IPS-11a (cell line): ENCODE data around the gene LIM2.

Source experiments
- H3K4me3 ChIP-seq: one replicate; pipeline ENCODE4 v1.5.1; 2013; ENCODE audit warnings: low read depth, low read length, control low read depth

LIM2 gene

DNA sequence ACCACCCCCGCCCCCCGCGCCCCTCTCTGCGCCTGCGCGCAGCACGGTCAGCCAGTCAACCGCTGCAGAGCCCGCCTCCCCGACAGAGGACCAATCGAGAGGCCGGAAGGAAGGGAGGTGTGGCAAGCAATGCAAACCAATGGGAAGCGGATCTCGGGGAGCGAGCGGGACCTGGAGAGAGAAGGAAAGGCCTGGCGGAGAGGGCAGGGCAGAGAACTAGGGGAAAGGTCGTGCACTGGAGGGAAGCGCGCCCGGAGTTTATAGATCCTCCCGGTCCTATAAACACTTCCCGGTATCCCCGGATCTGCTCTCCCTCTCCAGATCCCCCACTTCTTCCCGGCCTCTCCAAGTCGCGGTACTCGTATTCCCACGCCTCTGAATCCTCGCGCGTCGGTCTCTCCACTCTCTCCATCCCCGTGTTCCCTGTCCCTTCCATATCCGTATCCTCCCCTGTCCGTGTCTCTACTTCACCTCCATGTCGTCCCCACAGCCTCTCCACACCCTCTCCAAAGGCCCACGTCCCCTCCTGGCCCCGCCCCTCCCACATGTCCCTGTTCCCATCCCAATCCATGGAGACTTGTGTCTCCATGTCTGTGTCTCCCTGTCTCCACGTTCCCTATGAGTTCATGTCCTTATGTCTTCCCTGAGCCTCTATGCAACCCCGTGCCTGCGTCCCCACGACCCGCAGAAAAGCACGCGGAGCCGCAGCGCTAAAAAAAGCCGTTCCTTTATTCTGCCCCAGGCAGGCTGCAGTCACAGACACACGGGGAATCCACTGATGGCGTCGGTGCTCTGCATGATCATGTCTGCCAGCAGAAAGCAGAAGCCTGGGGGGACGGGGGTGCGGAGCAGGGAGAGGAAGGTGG lies 21.2 kb downstream of the LIM2 start:
- H3K4me3 ChIP-seq: peak overlapping the region; percentile 84

- H3K4me3 ChIP-seq: peak within 1 kb of the TSS; percentile 84
These were observed 21.8 kb downstream of the LIM2 start, which contains the start of gene ETFB for GRCh38 chr19:51365965-51366388. ETFB (minus strand) TSS chr19:51366388; CDS start chr19:51366326, 62 bp downstream.

DNA sequence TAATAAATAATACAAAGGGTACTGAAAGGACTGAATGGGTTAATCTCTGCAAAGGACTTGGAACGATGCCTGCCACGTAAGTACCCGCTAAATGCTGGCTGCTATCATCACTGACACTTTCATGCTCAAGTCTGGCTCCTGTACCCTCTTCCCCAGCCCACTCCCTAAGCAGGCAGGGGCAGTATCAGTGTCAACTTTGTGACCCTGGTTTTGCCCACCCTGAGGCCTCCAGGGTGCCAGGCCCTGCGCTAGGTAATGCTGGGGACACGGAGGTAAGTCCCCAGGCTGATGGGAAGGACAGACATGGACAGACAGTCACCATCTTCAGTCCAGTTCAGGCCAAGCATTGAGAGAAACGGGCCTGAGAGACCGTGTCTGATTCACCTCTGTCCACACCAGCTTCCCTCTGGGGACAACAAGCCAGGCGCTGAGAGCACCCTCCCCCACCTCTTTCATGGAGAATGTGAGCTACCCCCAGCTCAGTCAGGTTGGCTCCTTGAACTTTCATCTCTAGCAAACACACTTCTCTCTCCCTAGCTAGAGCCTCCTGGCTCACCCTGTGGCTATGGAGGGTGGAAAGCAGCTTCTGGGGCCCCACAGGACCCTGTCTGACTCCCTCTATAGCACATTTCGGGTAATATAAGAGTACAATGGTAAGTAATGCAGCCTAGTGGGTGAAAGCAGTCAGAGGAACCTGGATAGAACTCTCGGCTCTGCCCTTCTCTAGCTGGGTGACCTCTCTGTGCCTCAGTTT lies 22.4 kb downstream of the LIM2 start:
- peak overlapping the region; percentile 78 for H3K4me3 ChIP-seq

DNA sequence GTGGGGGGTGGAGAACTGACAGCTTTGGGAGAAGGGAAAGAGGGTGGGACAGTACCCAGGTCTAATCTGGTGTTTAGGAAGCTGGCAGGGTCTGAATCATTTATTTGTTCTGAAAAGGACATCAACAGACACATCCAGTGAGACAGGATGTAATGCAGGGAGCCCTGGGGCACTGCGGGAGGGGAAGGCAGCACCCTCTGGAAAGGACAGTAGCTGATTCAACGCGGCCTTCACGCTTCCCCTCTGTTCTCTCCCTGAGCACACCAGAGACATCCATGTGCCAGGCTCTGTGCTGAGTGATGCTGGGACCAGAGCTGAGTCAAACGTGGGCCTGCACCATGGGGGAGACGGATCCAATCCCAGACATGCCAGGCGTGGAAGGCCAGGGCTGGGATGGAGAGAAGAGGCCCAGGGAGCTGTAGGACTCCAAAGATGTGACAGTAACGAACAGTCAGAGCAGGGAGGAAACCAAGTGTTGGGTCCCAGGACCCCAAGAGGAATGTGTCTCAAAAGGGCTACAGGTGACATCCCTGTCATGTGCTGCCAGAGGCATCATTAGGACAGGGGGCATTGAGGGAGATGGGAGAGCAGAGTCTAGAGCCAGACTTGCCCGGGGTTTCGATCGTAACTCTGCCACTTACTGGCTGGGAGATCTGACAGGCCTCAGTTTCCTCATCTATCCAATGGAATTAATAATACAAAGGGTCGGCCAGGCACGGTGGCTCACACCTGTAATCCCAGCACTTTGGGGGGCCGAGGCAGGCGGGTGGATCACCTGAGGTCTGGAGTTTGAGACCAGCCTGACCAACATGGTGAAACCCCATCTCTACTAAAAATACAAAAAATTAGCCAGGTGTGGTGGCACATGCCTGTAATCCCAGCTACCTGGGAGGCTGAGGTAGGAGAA lies 23.3 kb downstream of the LIM2 start:
- no peak overlapping the region for H3K4me3 ChIP-seq

DNA sequence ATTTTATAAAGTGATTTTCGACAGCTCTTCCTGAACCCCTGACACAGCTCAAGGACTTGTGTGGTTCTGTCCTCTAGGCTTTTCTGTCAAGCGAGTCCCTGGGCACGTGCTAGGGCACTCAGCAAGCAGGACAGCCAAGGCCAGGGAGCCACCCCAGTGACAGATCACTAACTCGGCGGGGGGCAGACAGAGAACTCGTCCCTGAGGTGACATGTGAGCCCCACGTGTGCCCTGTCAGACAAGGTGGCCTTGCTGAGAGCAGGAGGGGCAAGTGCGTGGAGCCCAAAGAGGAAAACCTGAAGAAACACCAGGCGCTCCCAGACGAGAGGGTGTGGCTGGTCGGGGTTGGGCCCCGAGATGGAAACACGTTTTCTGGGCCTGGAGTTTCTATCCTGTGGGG lies 26.5 kb downstream of the LIM2 start:
- H3K4me3 ChIP-seq: no peak overlapping the region

- H3K4me3 ChIP-seq: no peak overlapping the region
These were observed 28.5 kb downstream of the LIM2 start for GRCh38 chr19:51359294-51359693.

DNA sequence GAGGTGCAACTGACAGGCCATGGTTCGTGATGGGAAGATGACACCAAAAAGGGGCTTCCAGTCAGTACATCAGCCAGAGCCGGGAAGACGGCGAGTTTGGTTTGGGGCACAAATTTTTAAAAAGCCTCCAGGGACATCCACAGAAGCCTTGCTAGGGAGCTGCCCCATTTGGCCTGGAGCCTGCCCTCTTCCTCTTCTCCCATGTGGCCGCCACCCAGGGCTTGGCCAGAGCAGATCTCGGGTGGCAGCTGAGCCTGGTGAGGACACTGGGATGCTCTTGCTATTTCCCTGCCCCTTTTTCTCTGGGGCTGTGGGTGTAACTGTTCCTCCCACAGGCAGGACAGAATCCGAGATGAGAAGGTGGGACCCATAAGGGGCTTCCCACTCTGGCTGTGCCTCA lies 29.8 kb downstream of the LIM2 start:
- no peak overlapping the region for H3K4me3 ChIP-seq

- no peak overlapping the region for H3K4me3 ChIP-seq
These were observed 31.5 kb downstream of the LIM2 start for GRCh38 chr19:51356159-51356801.

- no peak overlapping the region for H3K4me3 ChIP-seq
These were observed 33.0 kb downstream of the LIM2 start for GRCh38 chr19:51354742-51355148.

DNA sequence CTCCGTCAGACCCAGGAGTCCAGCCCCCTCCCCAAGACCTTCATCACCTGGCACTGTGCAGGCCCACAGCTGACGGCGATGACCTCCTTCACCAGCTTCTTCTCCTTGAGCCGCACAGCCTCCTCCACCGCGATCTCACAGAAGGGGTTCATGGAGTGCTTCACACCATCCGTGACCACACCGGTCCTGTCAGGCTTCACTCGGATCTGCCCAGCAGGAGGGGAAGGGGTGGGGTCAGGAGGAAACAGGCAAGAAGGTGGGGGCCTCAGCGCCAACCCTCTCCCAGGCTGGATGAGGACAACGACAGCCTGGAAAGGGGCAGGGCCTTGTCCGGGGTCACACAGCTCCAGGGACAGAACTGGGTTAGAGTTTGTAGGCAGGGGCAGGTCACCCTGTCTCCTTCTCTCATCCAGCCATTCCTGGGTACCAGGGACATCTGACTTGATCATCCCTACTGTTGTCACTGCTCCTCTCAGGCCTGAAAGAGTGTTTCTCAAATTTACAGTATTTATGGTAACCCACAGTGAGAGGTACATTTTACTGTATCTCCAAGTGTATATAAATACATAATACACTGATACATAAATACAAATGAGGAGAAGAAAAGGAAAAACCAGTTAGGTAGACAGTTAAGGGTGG lies 33.6 kb downstream of the LIM2 start:
- H3K4me3 ChIP-seq: no peak overlapping the region

DNA sequence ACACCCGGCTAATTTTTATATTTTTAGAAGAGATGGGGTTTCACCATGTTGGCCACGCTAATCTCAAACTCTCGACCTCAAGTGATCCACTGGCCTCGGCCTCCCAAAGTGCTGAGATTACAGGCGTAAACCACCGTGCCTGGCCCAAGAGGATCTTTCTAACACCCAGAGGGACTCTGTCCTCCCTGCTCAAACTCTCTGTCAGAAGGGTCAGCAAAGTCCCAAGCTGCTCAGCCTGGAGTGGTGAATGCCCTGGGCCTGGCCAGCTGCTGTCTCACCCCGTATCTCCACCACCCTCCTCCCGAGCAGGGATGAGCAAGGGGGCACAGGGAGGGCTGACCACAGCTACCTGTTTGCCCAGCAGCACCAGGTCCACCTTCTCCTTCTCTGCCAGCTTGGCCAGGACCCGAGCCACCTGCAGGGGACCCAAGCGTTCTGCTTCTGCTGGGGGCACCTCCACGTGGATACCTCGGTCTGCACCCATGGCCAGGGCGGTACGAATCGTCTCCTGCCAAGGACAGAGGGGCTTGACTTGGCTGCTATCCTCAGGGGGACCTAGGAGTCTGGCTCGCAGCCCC lies 34.9 kb downstream of the LIM2 start:
- H3K4me3 ChIP-seq: no peak overlapping the region

DNA sequence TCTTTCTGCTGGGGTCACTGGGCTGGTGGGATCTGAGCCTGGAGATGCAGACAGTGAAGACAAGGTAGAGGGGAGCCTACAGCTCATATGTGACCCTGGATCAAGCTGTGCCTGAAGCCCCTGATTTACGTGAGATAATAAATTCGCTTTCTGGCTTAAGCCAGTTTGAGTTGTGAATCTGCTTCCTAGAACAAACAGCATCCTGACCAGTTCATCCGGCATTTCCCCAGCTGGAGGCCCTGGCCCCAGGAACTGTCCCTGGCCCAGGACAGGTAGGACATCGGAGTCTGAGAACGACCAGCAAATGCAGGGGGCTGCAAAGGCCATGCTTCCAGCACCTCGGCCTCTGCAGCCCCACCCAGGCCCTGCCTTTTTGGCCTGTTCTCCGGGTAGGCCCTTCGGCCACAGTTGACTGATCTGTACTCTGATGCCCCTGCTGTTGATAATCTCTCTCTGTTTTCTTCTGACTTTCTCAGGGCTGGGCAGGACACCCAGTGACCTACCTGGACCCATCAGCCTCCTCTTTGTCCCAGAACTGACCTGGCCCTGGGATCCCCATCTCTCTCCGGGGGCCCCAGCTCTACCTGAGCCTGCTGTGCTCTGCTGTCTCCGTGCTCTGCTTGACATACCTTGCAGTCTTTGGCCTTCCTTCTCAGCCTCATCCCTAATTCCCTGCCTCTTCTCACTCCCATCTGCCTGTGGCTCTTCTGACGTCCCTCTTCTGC lies 36.3 kb downstream of the LIM2 start:
- no peak overlapping the region for H3K4me3 ChIP-seq

DNA sequence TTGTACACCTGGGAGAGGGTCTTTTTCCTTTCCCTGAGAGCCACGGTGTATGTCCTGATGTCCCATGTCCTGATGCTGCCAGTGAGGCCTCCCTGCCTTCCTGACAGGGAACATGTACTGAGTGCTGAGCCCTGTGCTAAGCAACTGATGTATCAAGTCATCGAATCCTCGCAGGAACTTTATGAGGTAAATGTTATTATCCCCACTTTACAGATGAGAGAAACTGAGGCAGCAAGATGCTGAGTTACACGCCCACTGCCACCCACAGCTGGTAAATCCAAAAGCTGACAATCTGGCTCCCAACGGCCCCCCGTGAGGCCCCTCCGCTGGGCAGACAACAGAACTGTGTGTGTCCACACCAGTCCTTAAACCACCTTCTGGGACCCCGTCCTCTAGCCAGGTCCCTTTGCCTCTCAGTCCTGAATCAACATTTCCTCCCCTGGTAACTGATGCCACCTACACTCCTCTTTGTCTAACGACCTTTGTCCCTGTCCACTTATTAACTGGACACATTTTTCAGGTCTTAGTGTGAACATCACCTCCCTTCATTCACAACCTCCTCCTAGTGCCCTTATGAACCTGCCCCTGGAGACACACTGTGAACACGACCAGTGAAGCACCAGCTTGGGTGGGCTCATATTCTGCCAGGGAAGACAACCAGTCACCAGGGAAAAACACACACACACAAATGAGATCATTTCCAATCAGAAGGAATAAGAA lies 40.4 kb downstream of the LIM2 start:
- no peak overlapping the region for H3K4me3 ChIP-seq

GRCh38 chr19:51346742-51347141 lies 41.0 kb downstream of the LIM2 start:
- H3K4me3 ChIP-seq: no peak overlapping the region

GRCh38 chr19:51345076-51345620 lies 42.6 kb downstream of the LIM2 start:
- H3K4me3 ChIP-seq: no peak overlapping the region

DNA sequence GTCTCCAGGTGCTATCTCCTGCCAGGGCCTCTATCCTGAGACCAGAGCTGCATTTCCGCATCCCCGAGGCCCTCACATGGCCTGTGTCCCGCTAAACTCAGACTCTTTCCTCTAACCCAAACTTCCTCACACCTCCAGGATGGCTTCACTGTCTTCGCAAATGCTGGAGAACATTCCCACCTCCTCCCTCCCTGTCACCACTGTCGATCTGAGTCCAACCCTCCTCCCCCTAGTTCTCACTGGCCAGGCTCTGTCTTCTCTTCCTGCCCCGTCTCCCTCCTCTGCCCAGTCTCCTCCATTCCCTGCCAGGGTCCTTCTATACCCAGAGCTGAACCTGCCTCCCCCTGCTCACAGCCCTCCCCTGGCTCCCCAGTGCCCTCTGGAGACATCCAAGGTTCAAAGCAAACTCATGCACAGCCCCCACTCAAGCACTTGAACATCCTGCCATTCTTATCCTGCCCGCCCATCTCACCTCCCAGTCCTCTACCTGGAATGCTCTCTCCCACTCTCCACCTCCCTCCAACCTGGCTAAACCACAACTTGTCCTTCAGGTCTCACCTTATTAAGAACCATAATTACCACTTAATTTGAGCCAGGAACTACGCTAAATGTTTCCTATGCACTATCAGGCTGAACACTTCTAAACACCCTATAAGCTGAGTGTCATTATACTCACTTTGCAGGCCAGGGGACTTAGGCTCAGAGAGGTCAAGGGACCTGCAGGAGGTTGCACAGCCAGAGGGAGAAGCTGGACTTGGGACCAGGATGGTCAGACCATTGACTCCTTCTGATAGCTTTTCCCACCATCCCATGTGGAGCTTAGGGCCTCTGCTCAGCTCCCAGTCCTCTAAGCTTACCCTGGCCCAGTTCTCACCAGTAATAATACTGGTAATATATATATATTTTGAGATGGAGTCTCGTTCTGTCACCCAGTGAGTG lies 44.9 kb downstream of the LIM2 start:
- no peak overlapping the region for H3K4me3 ChIP-seq

DNA sequence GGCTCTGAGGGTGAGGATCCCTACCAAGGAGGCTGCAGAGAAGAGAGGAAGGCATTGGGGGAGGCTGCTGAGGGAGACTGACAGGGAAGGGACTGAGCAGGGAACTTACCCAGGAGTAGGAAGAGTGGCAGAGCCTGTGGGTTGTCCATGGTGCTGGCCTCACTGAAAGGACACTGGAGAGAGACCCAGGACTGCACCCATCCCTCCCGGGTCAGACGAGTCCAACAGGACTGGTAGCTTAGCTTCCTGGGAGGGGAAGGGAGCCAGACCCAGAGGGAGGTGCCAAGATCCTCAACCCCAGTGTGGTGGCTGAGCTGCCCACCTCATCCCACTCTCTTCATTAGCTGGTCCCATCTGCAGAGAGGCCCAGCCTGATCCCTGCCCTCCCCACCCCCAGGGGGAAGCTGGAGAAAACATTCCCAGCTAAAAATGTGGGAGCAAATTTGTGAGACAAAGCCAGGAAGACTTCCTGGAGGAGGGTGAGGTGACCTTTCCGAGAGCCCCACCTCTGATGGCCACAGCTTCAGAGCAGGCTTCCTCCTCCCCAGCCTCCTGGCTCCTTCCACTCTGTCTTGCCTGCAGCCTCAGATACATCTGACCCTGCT lies 45.7 kb downstream of the LIM2 start, which contains the start of gene VSIG10L:
Gene VSIG10L, minus strand, starts transcription at position 164 of the 605 bp plus-strand sequence. Its CDS starts 15 bp downstream, at position 149.
- H3K4me3 ChIP-seq: no peak within 1 kb of the TSS
